CD4-positive, alpha-beta T cell treated with Interleukin-17A for 4 hours (primary cell): ENCODE results near the gene UPP1.
"Not testable (repeated sequence)": the region's sequence is repeated elsewhere in the genome, so short reads cannot be mapped to it uniquely, and the experiment has no call there.

Source experiments
- DNase-seq: peaks from one replicate; pipeline ENCODE4 v3.0.0-alpha.2; 2020; ENCODE audit warnings: mixed read lengths

The UPP1 gene

DNA sequence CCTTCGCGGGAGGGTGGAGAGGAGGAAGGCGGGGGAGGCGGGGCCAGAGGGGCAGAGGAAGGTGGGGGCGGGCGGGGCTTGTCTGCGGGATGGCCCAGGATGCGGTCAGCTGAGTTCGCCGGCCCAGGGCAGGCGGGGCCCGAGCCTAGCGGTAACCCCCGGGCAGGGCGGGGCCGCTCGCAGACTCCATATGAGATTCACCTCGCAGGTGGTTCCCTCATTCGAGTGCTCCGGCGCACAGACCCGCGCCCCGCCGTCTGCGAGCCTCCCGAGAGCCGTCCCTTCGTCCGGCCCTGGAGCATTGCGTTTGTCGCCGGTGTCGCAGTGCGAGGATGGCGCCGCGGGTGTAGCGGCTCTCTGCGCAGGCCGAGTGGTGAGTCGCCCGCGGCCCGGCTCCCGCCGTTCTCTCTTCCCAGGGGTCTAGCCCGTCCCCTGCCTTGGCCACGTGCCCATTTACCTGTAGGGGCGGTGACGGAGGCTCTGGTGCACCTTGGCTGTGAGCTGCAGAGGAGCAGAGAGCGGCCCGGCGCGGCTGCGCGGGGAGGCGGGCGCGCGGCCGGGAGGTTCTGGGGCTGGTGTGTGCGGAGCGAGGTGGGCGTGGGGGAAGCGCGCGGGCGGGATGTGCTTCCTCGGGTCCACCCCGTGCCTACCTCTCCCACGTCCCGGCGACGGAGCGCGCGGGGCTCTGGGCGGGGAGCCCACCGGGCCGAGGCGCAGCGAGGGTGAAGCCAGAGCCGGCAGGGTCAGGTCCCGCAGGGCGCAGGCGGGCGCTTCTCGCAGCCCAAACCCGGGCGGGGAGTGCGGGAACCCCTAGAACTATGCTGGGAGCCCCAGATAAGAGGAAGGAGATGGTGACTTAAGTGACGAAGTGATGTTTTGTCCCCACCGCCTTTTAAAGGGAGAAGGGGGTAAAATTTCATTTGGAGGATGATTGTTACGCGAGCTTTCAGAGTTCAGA, at the start of gene UPP1:
Gene UPP1, plus strand, starts transcription at position 220 of the 958 bp plus-strand sequence. CDS start 5,519 bp downstream, outside the sequence.
- peak; percentile 98 for DNase-seq

- no peak for DNase-seq
Measured at GRCh38 chr7:48040944-48041652, 48.0 kb upstream of the UPP1 start.

DNA sequence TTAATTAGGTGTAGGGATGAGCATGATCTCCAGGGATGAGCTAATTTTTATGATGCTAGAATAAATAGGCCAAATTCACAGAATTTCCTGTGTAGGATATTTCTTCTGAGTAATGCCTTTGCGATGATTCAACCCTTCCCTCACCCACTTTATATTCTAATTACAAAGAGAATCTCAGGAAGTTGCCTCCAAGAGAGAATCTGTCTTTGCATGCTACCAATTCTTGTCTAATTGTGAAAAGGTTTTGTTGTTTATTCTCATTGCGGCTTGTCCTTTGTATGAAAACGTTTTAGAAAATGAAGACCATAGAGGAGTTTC, 47.5 kb upstream of the UPP1 start:
- no peak for DNase-seq

DNA sequence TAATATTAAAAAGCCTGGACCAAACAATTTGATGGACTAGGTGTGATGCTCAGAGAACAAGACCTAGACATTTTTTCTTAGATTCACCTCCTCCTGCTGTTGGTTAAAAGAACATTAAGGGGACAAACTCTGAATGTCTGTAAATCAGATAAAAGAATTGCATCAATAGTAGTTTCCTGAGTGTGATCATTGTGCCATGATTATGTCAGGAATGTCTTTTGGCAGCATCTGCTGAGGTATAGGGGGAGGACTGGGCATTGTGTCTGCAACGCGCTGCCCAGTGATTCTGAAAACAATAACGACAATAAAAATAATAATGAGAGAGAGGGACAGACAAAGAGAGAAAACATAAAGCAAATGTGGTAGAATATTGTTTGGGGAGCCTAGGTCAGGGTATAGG, 46.8 kb upstream of the UPP1 start:
- no peak for DNase-seq

- no peak for DNase-seq
Measured at GRCh38 chr7:48042636-48043035, 46.4 kb upstream of the UPP1 start.

GRCh38 chr7:48045195-48045765, 43.8 kb upstream of the UPP1 start:
- peak; percentile 22 for DNase-seq

DNA sequence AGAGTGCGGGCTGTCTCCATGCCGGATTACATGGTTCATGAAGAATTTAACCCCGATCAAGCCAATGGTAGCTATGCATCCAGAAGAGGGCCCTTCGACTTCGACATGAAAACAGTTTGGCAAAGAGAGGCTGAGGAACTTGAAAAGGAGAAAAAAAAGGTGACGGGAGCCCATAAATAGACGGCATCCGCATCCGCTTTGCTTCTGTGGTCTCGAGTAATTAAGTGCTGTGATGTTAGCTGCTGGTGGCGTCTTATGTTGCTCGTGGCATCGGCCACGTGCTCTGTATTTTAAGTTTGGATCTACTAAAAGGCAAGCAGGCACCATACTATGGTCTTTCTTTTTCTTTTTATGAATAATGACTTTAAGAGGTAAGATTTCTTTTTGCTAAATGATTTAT, 42.6 kb upstream of the UPP1 start:
- peak; percentile 55 for DNase-seq

DNA sequence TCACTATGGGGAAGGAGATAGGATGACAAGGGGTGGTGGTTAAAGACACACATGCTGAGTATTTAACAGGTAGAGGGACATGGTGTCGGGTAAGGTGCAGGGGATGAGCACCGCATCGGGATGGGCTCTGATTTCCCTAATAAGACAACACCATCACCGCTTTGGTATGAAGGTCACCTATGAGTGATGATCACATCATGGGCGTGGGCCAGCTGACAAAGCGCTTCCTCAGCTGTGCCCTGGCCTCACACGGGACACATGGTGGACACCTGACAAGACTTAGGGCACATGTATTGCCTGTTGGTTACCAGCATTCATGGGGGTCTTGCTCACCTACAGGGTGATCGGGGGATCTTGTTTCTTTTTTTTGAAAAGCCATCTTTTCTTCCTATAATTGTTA, 41.0 kb upstream of the UPP1 start:
- DNase-seq = no peak

DNA sequence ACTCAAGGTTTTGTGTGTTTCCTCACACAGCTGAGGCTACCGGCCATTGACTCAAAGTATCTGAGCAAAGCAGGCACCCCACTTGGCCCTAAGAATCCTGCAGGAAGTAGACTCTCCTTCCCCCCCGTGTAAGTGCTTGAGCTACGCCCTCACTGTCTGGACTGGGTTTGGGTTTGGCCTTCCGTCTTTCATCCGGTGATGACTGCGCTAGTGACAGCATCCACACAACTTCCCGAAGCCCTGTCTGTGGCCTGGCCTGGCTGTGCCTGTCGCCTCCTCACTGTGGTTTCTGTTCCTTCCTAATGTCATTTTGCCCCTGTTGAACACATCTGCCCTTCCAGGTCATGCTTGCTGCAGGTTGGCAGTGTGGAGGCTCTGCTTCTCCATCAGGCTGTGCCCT, 39.2 kb upstream of the UPP1 start:
- peak; percentile 12 for DNase-seq

- no peak for DNase-seq
Measured at GRCh38 chr7:48052748-48053147, 36.3 kb upstream of the UPP1 start.

DNA sequence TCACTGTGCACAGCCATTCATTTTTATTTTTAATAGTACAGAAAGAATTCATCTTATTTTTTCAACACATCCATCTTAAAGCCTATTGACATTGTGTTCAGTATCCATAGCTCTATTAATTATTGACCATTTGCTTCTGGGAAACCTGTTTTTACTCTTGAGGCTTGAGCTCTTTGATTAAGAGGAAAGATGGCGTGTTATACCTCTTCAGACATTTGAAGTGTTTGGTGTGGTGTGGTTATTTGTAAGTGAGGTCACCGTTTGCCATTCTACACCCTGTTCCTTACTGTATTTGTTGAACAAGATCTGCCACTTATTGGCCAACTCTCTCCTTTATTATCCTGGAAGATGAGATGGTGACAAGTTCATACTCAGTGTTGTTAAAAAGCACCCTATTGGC, 35.3 kb upstream of the UPP1 start:
- DNase-seq = no peak

DNA sequence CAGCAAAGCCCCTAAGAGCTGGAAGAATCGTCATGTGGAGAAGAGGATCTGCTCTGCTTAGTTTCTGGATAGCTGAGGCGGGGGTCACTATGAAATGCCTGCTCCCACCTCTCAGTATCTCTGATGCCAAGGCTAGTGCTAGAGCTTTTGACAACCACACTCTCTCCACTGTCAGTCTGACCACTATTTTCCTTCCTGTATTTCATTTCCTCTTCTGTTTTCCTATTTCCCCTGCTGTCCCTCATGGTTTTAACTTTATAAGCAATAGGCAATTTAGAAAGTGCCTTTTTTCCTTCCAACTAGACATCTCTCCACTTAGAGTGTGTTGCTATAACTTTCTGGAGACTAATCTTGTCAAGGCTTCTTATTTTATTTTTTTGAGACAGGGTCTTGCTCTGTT, 30.1 kb upstream of the UPP1 start:
- no peak for DNase-seq

DNA sequence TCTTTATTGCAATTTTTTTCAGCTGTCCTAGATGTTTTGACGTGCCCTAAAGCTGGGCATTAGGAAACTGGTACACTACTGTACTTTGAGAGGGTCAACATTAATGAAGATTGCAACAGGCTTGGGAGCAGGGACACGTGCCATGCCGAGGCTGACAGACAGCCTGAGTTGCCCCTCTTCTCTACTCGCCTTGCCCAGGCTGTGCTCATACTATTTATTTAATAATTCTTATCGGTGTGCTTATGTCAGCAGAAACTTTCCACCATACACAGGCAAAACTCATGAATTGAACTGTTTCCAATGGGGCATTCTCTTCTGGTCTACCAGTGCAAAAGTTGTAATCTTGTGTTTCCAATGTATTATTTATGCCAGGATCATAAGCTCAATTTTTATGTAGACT, 29.4 kb upstream of the UPP1 start:
- no peak for DNase-seq

GRCh38 chr7:48063985-48064384, 25.1 kb upstream of the UPP1 start:
- no peak for DNase-seq

- no peak for DNase-seq
Measured at GRCh38 chr7:48067475-48067874, 21.6 kb upstream of the UPP1 start.

DNA sequence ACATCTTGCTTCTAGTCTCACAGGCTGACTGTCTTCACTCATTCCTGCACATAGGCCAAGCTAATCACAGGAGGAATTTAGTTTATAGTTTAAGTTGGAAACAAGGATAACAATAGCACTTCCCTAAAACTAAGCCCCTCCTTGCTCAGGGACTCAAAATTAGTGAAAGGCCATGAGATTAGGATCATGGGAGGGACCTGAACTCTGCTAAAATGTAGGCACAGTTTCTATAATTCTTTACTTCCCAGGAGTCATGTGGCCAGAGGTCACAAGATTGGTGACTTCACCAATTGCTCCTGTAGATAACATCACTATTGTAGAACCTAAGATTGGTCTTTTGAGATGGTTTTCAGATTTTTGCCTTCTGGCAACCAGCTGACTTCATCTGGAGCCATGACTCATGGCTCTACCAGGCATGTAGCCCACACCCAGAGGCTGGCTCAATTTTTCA, 14.8 kb upstream of the UPP1 start:
- DNase-seq = no peak

DNA sequence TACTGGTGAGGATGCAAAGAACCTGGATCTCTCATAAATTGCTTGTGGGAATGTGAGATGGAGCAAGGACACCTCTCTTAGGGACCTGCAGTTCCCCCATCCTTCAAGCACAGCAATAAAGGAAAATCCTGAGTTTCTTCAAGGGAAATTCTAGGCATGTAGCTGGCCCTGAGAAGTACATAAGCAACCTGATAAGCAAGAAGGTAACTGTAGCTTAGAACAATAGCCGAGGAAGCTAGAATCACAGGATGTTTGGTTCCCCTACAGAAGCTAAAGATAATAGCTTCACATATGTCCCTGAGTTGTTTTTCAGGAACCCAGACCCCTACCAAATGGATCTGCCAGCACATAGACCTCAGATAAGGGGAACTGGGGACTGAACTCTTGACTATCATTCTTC, 11.6 kb upstream of the UPP1 start:
- no peak for DNase-seq

DNA sequence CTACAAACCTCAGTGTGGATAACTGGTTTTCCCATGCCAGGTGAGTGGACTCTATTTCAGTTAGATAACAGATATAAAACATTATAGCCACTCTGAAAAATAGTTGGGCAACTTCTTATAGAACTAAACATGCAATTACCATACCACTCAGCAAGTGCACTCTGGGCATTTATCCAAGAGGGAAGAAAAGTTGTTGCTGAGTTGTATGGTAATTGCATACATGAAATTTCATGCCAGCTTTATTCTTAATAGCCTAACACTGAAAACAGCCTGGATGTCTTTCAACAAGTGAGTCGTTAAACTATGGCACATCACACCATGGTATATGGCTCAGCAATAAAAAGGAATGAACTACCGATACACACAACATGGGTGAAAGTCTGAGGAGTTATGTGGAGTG, 10.6 kb upstream of the UPP1 start:
- no peak for DNase-seq

GRCh38 chr7:48082378-48082777, 6.7 kb upstream of the UPP1 start:
- not testable (repeated sequence) for DNase-seq

DNA sequence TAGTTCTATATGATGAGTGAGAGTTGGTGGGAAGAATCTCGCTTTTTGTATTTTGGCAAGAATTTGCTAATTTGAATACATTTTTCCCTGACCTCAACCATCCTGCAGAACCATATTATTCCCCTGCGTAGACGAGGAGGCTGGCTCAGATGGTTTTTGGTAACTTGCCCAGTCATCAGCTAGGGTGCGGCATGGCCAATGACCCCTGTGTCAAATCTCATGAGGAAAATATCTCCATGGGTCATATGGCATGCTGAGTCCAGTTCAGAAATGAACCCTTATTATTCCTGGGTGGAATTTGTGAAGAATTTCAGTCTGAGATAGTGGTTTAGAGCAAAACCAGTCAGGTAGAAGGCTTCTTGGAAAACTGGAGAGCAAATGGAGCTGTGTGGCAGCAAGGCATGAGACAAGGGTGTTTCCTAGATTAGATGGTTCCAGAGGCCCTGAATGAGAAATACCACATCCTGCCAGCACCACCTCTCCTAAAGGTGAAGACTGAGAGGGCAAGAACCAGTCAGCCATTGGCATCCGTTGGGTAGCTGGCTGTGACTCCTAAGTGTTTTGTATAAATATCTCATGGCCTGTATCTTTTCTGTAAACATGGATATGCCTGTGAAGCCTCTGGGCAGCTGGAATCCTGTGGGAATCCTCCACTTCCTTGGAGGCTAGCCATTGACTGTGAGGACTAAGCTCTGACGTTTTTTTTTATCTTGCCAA, 5.8 kb upstream of the UPP1 start:
- DNase-seq = peak; percentile 61

DNA sequence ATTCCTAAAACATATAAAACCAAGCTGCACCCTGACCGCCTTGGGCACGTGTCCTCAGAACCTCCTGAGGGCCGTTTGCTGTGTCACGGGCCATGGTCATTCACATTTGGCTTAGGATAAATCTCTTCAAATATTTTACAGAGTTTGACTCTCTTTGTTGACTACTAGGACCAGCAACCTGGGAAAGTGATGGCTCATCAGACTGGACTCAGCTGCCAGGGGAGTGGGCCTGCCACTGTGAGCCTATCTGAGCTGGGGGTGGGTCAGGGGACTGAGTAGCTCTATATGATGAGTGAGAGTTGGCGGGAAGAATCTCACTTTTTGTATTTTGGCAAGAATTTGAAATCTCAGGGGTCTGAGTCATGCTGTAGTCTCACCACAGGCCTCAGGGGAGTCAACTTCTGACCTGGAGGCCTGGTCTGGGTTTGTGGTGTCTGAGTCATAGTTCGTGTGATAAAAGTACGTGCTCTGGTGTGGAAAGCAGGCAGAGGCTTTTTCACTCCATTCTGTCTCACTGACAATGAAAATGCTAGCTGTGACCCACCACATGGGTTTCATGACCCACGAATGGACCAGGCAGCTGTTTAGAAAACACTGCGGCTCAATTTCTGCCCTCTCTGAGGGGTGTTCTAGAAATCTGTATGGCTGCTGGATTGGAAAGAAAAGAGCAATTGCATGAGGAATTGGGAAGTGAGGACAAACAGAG, 4.2 kb upstream of the UPP1 start:
- peak; percentile 76 for DNase-seq

DNA sequence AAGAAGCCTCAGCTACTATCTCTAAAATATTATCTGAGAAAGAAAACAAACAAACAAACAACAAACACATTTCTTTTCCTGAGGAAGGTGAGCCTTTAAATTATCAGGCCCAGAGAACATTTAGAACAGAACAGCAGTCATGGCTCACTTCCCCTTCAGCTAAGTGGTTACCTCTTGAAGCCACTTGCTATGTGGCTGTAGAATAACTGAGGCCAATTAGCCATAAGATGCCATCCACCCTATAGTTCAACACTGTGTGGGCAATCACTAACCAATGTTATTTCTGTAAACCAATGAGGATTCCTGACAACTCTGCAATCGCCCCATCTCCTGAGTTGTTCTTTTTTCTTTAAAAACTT, 3.7 kb upstream of the UPP1 start:
- no peak for DNase-seq

DNA sequence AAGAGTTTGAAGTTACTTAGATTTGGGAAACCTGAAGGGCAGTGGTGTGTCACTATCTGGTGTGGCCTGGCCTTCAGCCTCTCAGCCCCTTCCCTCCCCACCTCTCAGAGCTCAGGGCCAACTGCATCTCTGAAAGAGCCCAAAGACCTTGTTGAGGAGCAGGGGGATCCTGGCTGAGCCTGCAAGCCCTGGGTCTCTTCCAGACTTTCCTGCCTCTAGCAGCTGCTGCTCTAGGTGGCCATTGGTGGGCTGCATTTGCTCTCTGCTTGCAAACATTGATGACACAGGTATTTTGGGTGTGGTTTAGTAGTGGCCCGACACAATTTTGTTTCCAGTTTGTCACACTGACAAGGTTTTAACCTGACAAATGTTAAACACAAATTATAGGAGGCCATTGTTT, 3.1 kb upstream of the UPP1 start:
- no peak for DNase-seq
